Esophagus (tissue), 2 donors: ENCODE results near the gene EBLN2. TPM values are rescaled to one million over a fixed set of nuclear protein-coding genes. Genes with fewer than 3 reads are reported as not detected.

ENCODE experiments used
- H3K27ac ChIP-seq, 2 donors: one replicate each; pipeline ENCODE4 v1.5.1; 2013; ENCODE audit warnings: low read depth in 2 of 2, mild to moderate bottlenecking in 2 of 2, inconsistent platforms in 1 of 2, low read length in 1 of 2, moderate library complexity in 1 of 2
- H3K27me3 ChIP-seq, 2 donors: one replicate each; pipeline ENCODE4 v1.6.1; 2013; ENCODE audit warnings: low read length in 2 of 2, control low read depth in 1 of 2, mild to moderate bottlenecking in 1 of 2; ENCODE audit not compliant: insufficient read depth in 2 of 2, control insufficient read depth in 1 of 2
- H3K36me3 ChIP-seq, 2 donors: one replicate each; pipeline ENCODE4 v1.6.1; 2013; ENCODE audit warnings: low read length in 1 of 2; ENCODE audit not compliant: control insufficient read depth in 2 of 2, insufficient read depth in 2 of 2
- H3K4me1 ChIP-seq, 2 donors: one replicate each; pipeline ENCODE4 v1.6.1; 2013; ENCODE audit warnings: low read length in 1 of 2; ENCODE audit not compliant: control insufficient read depth in 2 of 2, insufficient read depth in 2 of 2
- H3K4me3 ChIP-seq, 2 donors: one replicate each; pipeline ENCODE4 v1.5.1; 2013; ENCODE audit warnings: low read length in 2 of 2, mild to moderate bottlenecking in 2 of 2, low read depth in 1 of 2, moderate library complexity in 1 of 2
- H3K9me3 ChIP-seq, 2 donors: one replicate each; pipeline ENCODE4 v1.6.1; 2013; ENCODE audit warnings: mild to moderate bottlenecking in 2 of 2, low read depth in 1 of 2, low read length in 1 of 2, moderate library complexity in 1 of 2; ENCODE audit not compliant: control insufficient read depth in 2 of 2, insufficient read depth in 1 of 2
- WGBS, 2 donors: extraction: QIAGEN DNeasy Blood & Tissue Kit; methylation state at CpG; one replicate each; pipeline ENCODE4 v1.1.7; 2013; 5-methylcytosine and 5-hydroxymethylcytosine counted together
- polyA plus RNA-seq, 2 donors: library from polyadenylated mRNA; stranded (reverse); fragments of 200-250 nt; gene quantifications; one replicate each; pipeline ENCODE4 v1.2.3, GENCODE V29; 2013
- donor health status: healthy with polysubstance abuse.
- donor health status: Bipolar disorder and iron deficiency.

EBLN2 gene
- under 1 TPM; 0.53 to 0.92 TPM for polyA plus RNA-seq

DNA sequence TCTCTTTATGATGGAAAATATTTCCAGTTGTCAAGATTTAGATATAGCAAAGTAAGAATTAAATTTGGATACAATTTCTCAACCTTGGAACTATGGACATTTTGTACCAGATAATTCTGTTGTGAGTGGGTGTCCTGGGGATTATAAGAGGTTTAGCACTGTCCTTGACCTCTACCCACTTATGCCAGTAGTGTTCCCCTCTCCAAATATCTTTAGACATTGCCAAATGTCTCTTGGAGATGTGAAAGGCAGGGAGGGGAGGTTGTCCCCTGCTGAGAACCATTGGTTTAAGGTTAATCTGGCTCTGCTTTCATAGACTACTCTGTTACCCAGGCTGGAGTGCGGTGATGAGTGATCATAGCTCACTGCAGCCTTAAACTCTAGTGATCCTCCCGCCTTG, at the start of gene EBLN2:
Gene EBLN2, plus strand, starts transcription at position 244 of the 400 bp plus-strand sequence. CDS start 423 bp downstream, outside the sequence.
- H3K27ac ChIP-seq = no peak within 1 kb of the TSS
- H3K36me3 ChIP-seq = peaks cover 7 to 9% of the 10 kb centered on the region in 2 donors
- 97 to 100% methylated on average over 2 of the region's 2 CpGs for WGBS, 2 donors

DNA sequence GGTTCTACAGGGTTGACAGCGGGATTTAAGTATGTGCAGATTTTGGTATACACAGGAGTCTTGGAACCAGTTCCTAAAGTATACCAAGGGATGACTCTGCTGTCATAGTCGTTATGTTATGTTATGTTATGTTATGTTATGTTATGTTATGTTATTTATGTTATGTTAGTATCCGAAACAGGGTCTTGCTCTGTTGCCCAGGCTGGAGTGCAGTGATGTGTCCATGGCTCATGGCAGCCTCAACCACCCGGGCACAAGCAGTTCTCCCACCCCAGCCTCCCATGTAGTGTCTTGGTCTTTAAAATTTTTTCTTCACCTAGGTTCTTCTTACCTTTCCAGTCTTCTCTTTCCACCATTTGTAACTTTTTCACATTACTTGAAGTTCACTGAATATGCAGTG, 43.2 kb upstream of the EBLN2 start:
- H3K4me1 ChIP-seq = no peaks in the 10 kb centered on the region

More for the DNA sequence above, at the start of gene EBLN2:
- no peak within 1 kb of the TSS for H3K4me3 ChIP-seq
- no peaks in the 10 kb centered on the region for H3K27me3 ChIP-seq
- H3K9me3 ChIP-seq = no peaks in the 10 kb centered on the region
- H3K4me1 ChIP-seq = no peaks in the 10 kb centered on the region

DNA sequence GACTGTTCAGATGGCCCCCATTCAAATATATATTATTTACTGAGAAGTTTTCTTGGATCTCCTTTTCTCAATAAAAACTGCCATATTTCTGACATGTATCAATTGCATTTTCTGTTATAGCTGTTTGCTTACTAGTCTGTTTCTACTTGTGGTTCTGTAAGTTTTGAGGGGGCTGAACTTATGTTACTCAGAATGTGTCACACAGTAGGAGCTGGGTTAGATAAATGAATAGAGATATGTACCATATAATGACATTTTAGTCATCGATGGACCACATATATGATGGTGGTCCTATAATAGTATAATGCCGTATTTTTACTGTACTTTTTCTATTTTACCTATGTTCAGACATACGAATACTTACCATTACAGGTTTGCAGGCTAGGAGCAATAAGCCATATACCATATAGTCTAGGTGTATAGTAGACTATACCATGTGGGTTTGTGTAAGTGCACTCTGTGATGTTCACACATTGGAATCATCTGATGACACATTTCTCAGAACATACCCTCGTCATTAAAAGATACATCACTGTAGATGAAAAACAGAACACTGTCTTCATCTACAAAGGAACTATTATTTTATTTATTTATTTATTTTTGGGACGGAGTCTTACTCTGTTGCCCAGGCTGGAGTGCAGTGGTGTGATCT, 42.5 kb upstream of the EBLN2 start:
- H3K4me3 ChIP-seq = no peak overlapping the region
- H3K27ac ChIP-seq = no peak overlapping the region
- H3K36me3 ChIP-seq = no peaks in the 10 kb centered on the region
- WGBS, 2 donors = 72 to 86% methylated on average over 5 of the region's 5 CpGs
- H3K9me3 ChIP-seq = no peaks in the 10 kb centered on the region
- H3K27me3 ChIP-seq = no peaks in the 10 kb centered on the region
- H3K4me1 ChIP-seq = no peaks in the 10 kb centered on the region

More for the DNA sequence above, 43.2 kb upstream of the EBLN2 start:
- no peaks in the 10 kb centered on the region for H3K27me3 ChIP-seq
- H3K27ac ChIP-seq = no peak overlapping the region
- H3K36me3 ChIP-seq = no peaks in the 10 kb centered on the region
- 89 to 93% methylated on average over 4 of the region's 4 CpGs for WGBS, 2 donors
- H3K4me3 ChIP-seq = no peak overlapping the region
- H3K9me3 ChIP-seq = no peaks in the 10 kb centered on the region

DNA sequence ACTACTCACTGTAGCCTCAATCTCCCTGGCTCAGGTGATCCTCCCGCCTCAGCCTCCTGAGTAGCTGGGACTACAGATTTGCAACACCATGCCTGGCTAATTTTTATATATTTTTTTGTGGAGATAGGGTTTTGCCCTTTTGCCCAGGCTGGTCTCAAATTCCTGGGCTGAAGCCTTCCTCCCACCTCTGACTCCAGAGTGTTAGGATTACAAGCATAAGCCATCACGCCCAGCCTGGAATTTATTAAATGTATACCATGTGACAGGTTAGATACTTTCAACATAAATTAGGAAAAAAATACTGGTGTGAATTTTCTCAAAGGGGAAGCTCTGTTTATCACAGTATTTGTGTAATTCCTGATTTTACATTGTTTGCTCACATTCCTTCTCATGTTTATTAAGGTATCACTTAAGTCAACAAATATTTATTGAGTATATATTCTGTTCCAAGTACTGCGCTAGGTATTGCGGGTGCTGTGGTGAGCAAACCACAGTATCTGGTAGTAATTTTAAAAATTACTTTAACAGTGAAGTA, 40.1 kb upstream of the EBLN2 start:
- Histone ChIP-seq H3K27ac (no peak overlapping the region), H3K36me3 (no peaks in the 10 kb centered on the region), H3K9me3 (no peaks in the 10 kb centered on the region), H3K4me3 (no peak overlapping the region), H3K27me3 (no peaks in the 10 kb centered on the region), H3K4me1 (no peaks in the 10 kb centered on the region)
- 49 to 74% methylated on average over 4 of the region's 4 CpGs for WGBS, 2 donors

DNA sequence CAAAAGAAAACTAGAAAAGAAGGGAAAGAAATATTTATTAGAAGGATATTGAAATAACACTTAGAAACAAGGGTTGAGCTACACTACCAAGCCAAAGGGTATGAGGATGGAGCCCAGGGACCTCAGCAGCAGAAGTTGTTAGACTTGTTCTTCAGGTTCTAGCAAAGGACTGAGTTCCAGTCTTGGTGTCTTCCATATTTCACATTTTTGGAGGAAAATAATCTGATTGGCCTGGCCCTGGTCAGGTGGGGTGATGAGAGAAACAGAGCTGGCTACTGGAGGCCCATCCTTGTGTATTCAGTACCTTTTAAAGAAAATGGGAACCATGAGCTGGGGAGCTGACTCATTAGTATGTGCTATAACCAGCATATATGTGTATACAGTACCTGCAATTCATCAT, 36.6 kb upstream of the EBLN2 start:
- Histone ChIP-seq H3K4me3 (no peak overlapping the region), H3K4me1 (no peaks in the 10 kb centered on the region), H3K27ac (peak overlapping the region in 1 of 2 donors; percentile 16), H3K9me3 (no peaks in the 10 kb centered on the region), H3K27me3 (no peaks in the 10 kb centered on the region), H3K36me3 (no peaks in the 10 kb centered on the region)

DNA sequence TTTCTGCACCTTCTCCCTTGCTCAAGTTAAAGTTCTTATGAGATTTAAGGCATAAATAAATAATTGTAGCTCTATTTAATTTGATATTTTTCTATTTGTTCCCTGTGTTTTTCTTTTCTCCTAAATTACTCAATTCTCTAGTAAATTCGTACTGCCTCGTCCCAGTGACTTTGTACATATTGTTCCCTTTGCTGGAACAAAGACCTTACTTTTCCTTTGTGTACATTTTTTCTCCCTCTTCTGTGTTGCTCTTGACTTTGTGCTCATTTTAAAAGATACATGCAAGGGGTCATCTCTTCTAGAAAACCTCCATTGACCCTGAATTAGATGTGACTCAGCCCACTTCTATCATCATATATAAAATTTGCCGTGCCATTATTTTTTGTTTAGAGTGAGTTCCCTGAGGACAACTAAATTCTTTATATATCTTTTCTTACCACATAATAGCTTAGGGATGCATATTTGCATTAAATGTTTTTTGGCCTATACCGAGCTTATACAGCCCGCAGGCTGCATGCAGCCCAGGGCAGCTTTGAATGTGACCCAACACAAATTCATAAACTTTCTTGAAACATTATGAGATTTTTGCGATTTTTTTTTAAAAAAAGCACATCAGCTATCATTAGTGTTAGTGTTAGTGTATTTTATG, 35.2 kb upstream of the EBLN2 start:
- 74 to 83% methylated on average over 6 of the region's 6 CpGs for WGBS, 2 donors
- no peak overlapping the region for H3K4me3 ChIP-seq
- no peaks in the 10 kb centered on the region for H3K4me1 ChIP-seq
- no peaks in the 10 kb centered on the region for H3K36me3 ChIP-seq
- no peaks in the 10 kb centered on the region for H3K27me3 ChIP-seq
- H3K27ac ChIP-seq = no peak overlapping the region
- H3K9me3 ChIP-seq = no peaks in the 10 kb centered on the region

DNA sequence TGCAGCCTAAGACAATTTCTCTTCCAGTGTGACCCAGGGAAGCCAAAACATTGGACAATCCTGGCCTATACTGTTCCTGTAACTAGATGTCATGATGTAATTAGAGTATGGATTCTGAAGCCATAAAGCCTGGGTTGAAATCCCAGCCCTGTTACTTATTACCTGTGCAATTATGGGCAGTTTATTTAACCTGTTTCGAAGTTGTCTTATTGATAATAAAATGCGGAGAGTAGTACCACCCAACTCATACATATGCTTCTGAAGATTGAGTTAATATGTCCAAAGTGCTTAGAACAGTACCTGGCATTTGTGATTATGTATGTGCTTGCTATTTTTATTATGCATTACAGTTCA, 34.7 kb upstream of the EBLN2 start:
- WGBS, 2 donors = 91 to 96% methylated on average over 2 of the region's 2 CpGs
- no peaks in the 10 kb centered on the region for H3K4me1 ChIP-seq
- H3K27ac ChIP-seq = no peak overlapping the region
- no peaks in the 10 kb centered on the region for H3K9me3 ChIP-seq
- H3K27me3 ChIP-seq = no peaks in the 10 kb centered on the region
- H3K4me3 ChIP-seq = no peak overlapping the region
- no peaks in the 10 kb centered on the region for H3K36me3 ChIP-seq

DNA sequence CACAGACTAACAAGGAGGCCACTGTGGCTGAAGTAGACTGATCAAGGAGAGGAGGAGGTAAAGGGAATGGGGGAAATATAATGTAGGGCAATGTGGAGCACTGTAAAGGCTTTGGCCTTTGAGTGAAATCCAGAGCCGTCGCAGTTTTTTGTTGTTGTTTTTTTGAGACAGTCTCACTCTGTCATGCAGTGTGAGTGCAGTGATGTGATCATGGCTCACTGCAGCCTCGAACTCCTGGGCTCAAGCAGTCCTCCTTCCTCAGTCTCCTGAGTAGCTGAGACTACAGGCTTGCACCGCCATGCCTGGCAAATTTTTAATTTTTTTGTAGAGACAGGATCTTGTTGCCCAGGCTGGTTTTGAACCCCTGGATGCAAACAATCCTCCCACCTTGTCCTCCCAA, 32.7 kb upstream of the EBLN2 start:
- Histone ChIP-seq H3K36me3 (no peaks in the 10 kb centered on the region), H3K9me3 (no peaks in the 10 kb centered on the region), H3K4me3 (no peak overlapping the region), H3K27me3 (no peaks in the 10 kb centered on the region), H3K27ac (no peak overlapping the region), H3K4me1 (no peaks in the 10 kb centered on the region)
- 66 to 82% methylated on average over 4 of the region's 4 CpGs for WGBS, 2 donors

DNA sequence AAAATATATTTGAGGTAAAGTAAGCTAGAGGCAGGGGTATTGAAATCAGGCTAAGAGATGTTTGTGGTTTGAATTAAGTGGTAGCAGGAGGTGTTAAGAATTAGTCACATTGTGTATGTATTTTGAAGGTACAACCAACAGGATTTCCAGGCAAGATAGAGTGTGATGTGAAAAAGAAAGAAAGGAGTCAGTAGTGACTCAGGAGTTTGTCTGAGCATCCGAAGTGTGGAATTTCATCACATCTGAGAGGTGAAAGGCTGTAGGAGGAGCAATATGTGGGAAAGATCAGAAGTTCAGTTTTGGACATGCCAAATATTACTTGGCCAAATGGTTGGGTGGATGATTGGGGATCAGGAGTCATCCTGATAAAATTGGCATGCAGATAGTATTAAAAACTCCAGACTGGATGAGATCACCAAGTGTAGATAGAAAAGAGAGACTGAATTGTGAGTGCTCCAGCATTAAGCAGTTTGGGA, 32.1 kb upstream of the EBLN2 start:
- Histone ChIP-seq H3K9me3 (no peaks in the 10 kb centered on the region), H3K27me3 (no peaks in the 10 kb centered on the region), H3K36me3 (no peaks in the 10 kb centered on the region), H3K4me3 (no peak overlapping the region), H3K4me1 (no peaks in the 10 kb centered on the region), H3K27ac (no peak overlapping the region)
- 18 to 20% methylated on average over 1 of the region's 1 CpG for WGBS, 2 donors
